Mesenchymal stem cell (in vitro differentiated cells and primary cell): ENCODE measurements around the gene AUTS2.

ENCODE experiments used
- DNase-seq: peaks from one replicate; pipeline ENCODE4 v3.0.0-alpha.2; 2013
- H2AFZ ChIP-seq: one replicate; pipeline ENCODE4 v1.6.1; 2013; ENCODE audit warnings: low read depth, mild to moderate bottlenecking, control low read depth, inconsistent platforms, low read length, moderate library complexity
- H2AK5ac ChIP-seq: 2 replicates; pipeline ENCODE4 v1.6.1; 2013; ENCODE audit warnings: low read length, moderate library complexity, mild to moderate bottlenecking, inconsistent platforms; ENCODE audit not compliant: severe bottlenecking
- H2BK120ac ChIP-seq: one replicate; pipeline ENCODE4 v1.6.1; 2013; ENCODE audit warnings: low read depth, mild to moderate bottlenecking, inconsistent platforms, low read length, moderate library complexity
- H2BK12ac ChIP-seq, 2 experiments: one replicate each; pipeline ENCODE4 v1.6.1; 2013; ENCODE audit warnings: inconsistent platforms in 2 of 2, low read length in 2 of 2, mild to moderate bottlenecking in 2 of 2, moderate library complexity in 2 of 2, control low read depth in 1 of 2
- H2BK15ac ChIP-seq: one replicate; pipeline ENCODE4 v1.6.1; 2013; ENCODE audit warnings: mild to moderate bottlenecking, low read depth, inconsistent platforms; ENCODE audit not compliant: poor library complexity, severe bottlenecking
- H2BK5ac ChIP-seq: 2 replicates; pipeline ENCODE4 v1.6.1; 2013; ENCODE audit warnings: low read depth, mild to moderate bottlenecking, low read length, control low read depth, inconsistent platforms; ENCODE audit not compliant: poor library complexity, severe bottlenecking
- H3K14ac ChIP-seq, 2 experiments: one replicate each; pipeline ENCODE4 v1.6.1; 2013; ENCODE audit warnings: inconsistent platforms in 2 of 2, low read length in 2 of 2, control low read depth in 1 of 2, mild to moderate bottlenecking in 1 of 2, moderate library complexity in 1 of 2
- H3K18ac ChIP-seq, 2 experiments: one replicate each; pipeline ENCODE4 v1.6.1; 2013; ENCODE audit warnings: inconsistent platforms in 2 of 2, low read length in 2 of 2, control low read depth in 1 of 2, low read depth in 1 of 2, mild to moderate bottlenecking in 1 of 2
- H3K23ac ChIP-seq, 2 experiments: one replicate each; pipeline ENCODE4 v1.6.1; 2013; ENCODE audit warnings: inconsistent platforms in 2 of 2, low read length in 2 of 2, mild to moderate bottlenecking in 2 of 2, moderate library complexity in 2 of 2, control low read depth in 1 of 2
- H3K27ac ChIP-seq: 2 replicates; pipeline ENCODE4 v1.5.1; 2013; ENCODE audit warnings: mild to moderate bottlenecking, moderate library complexity, low read length, control low read depth, inconsistent platforms; ENCODE audit not compliant: poor library complexity, severe bottlenecking
- H3K27me3 ChIP-seq, 2 experiments: 2 replicates each; pipeline versions ENCODE4 v1.6.1 to v1.7.0; 2013; ENCODE audit warnings: low read length in 2 of 2, mild to moderate bottlenecking in 2 of 2, moderate library complexity in 2 of 2, control low read depth in 1 of 2, inconsistent platforms in 1 of 2; ENCODE audit not compliant: control insufficient read depth in 1 of 2, insufficient read depth in 1 of 2
- H3K36me3 ChIP-seq, 2 experiments: 2 replicates each; pipeline versions ENCODE4 v1.6.1 to v1.7.0; 2013; ENCODE audit warnings: low read length in 2 of 2, control low read depth in 1 of 2, inconsistent platforms in 1 of 2, low read depth in 1 of 2, mild to moderate bottlenecking in 1 of 2; ENCODE audit not compliant: insufficient read depth in 2 of 2, control insufficient read depth in 1 of 2
- H3K4ac ChIP-seq, 2 experiments: one replicate each; pipeline ENCODE4 v1.6.1; 2013; ENCODE audit warnings: inconsistent platforms in 2 of 2, low read length in 2 of 2, mild to moderate bottlenecking in 2 of 2, moderate library complexity in 2 of 2, control low read depth in 1 of 2, low read depth in 1 of 2
- H3K4me1 ChIP-seq: 2 replicates; pipeline ENCODE4 v1.6.1; 2013; ENCODE audit warnings: low read depth, low read length, control low read depth; ENCODE audit not compliant: control insufficient read depth, insufficient read depth
- H3K4me2 ChIP-seq: 2 replicates; pipeline ENCODE4 v1.6.1; 2013; ENCODE audit warnings: low read length, mild to moderate bottlenecking, inconsistent platforms; ENCODE audit not compliant: poor library complexity, severe bottlenecking
- H3K4me3 ChIP-seq, 2 experiments: 2 replicates each; pipeline versions ENCODE4 v1.5.1 to v1.7.0; 2013; ENCODE audit warnings: low read length in 2 of 2, mild to moderate bottlenecking in 2 of 2, control low read depth in 1 of 2, low read depth in 1 of 2; ENCODE audit not compliant: insufficient read depth in 1 of 2
- H3K79me1 ChIP-seq: replicated peaks from 2 replicates; pipeline ENCODE4 v1.6.1; 2013; ENCODE audit warnings: mild to moderate bottlenecking, control low read depth, low read length, inconsistent platforms; ENCODE audit not compliant: poor library complexity, severe bottlenecking
- H3K9ac ChIP-seq: 2 replicates; pipeline ENCODE4 v1.7.0; 2013; ENCODE audit warnings: mild to moderate bottlenecking, low read length, moderate library complexity
- H3K9me3 ChIP-seq: 2 replicates; pipeline ENCODE4 v1.7.0; 2013; ENCODE audit warnings: mild to moderate bottlenecking, low read length; ENCODE audit not compliant: control insufficient read depth
- H4K8ac ChIP-seq: one replicate; pipeline ENCODE4 v1.6.1; 2013; ENCODE audit warnings: inconsistent platforms, mild to moderate bottlenecking, low read length, moderate library complexity
- H4K91ac ChIP-seq: one replicate; pipeline ENCODE4 v1.6.1; 2013; ENCODE audit warnings: mild to moderate bottlenecking, low read length, inconsistent platforms
- whole genome bisulfite sequencing: methylation state at CpG from one replicate; pipeline ENCODE4 v1.1.7; 2013; ENCODE audit warnings: mixed read lengths; 5-methylcytosine and 5-hydroxymethylcytosine counted together

AUTS2 gene

DNA sequence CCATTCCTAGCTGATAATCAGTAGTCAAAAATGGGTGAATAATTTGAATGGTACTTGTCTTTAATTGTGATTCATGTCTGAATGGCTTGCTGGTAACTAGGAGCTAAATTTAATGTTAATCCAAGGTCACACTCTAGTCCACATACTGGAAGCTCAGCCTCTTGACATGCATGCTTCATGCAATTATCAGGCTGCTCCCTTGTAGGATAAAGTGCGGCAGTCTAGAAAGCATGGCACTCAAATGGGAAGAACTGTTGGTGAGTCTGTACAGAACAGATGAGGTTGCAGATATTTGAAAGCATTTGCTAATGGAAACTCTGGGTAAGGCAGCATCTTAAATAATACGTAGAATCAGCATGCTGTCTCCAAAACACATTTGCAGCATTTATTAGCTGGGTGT, 499.4 kb downstream of the AUTS2 start:
- H2BK15ac ChIP-seq, result no peak overlapping the region
- WGBS, result 76% methylated on average over 2 of the region's 2 CpGs
- peaks cover 0 to 13% of the 10 kb centered on the region in 2 experiments for H3K27me3 ChIP-seq
- no peak overlapping the region for H3K18ac ChIP-seq
- H4K8ac ChIP-seq, result no peak overlapping the region
- H3K4ac ChIP-seq, result no peak overlapping the region
- H3K36me3 ChIP-seq, result no peaks in the 10 kb centered on the region
- H3K23ac ChIP-seq, result no peak overlapping the region
- DNase-seq, result no peak
- H2BK120ac ChIP-seq, result no peak overlapping the region
- no peak overlapping the region for H2AFZ ChIP-seq
- no peak overlapping the region for H2BK5ac ChIP-seq
- H4K91ac ChIP-seq, result no peak overlapping the region
- H3K4me3 ChIP-seq, result no peak overlapping the region
- H3K79me1 ChIP-seq, result peaks cover 4% of the 10 kb centered on the region
- no peak overlapping the region for H3K27ac ChIP-seq
- no peak overlapping the region for H3K4me2 ChIP-seq
- H3K9me3 ChIP-seq, result no peaks in the 10 kb centered on the region
- H2AK5ac ChIP-seq, result no peak overlapping the region
- no peak overlapping the region for H3K9ac ChIP-seq
- H3K4me1 ChIP-seq, result peaks cover 2% of the 10 kb centered on the region
- no peak overlapping the region for H2BK12ac ChIP-seq
- no peak overlapping the region for H3K14ac ChIP-seq

GRCh38 chr7:70098133-70098561, 499.9 kb downstream of the AUTS2 start:
- no peak overlapping the region for H4K91ac ChIP-seq
- no peak overlapping the region for H3K23ac ChIP-seq
- H3K9ac ChIP-seq, result no peak overlapping the region
- no peak overlapping the region for H2BK15ac ChIP-seq
- no peak overlapping the region for H3K4ac ChIP-seq
- H3K4me2 ChIP-seq, result no peak overlapping the region
- H3K4me1 ChIP-seq, result peaks cover 1% of the 10 kb centered on the region
- no peak overlapping the region for H4K8ac ChIP-seq
- H3K79me1 ChIP-seq, result peaks cover 4% of the 10 kb centered on the region
- WGBS, result no CpG with 5 or more reads among the region's 3 CpGs
- H3K27ac ChIP-seq, result no peak overlapping the region
- H3K18ac ChIP-seq, result no peak overlapping the region
- H3K36me3 ChIP-seq, result no peaks in the 10 kb centered on the region
- no peak overlapping the region for H2BK12ac ChIP-seq
- no peak overlapping the region for H2AK5ac ChIP-seq
- H3K27me3 ChIP-seq, result peaks cover 0 to 13% of the 10 kb centered on the region in 2 experiments
- H3K4me3 ChIP-seq, result no peak overlapping the region
- H2BK120ac ChIP-seq, result no peak overlapping the region
- no peak for DNase-seq
- no peak overlapping the region for H3K14ac ChIP-seq
- no peaks in the 10 kb centered on the region for H3K9me3 ChIP-seq
- no peak overlapping the region for H2AFZ ChIP-seq
- H2BK5ac ChIP-seq, result no peak overlapping the region

GRCh38 chr7:70098905-70099672, 500.8 kb downstream of the AUTS2 start:
- Histone ChIP-seq H2BK5ac (no peak overlapping the region), H4K8ac (no peak overlapping the region), H3K18ac (no peak overlapping the region), H4K91ac (no peak overlapping the region), H2BK12ac (no peak overlapping the region), H3K9me3 (no peaks in the 10 kb centered on the region), H3K4me1 (no peaks in the 10 kb centered on the region), H2AFZ (no peak overlapping the region), H3K27ac (no peak overlapping the region), H3K4ac (no peak overlapping the region), H3K4me2 (no peak overlapping the region), H3K79me1 (peaks cover 4% of the 10 kb centered on the region), H2BK15ac (no peak overlapping the region), H2BK120ac (no peak overlapping the region), H3K4me3 (no peak overlapping the region), H3K23ac (no peak overlapping the region), H3K27me3 (peaks cover 0 to 13% of the 10 kb centered on the region in 2 experiments), H3K36me3 (no peaks in the 10 kb centered on the region), H2AK5ac (no peak overlapping the region), H3K9ac (no peak overlapping the region), H3K14ac (no peak overlapping the region)
- 89% methylated on average over 6 of the region's 7 CpGs for WGBS
- no peak for DNase-seq

DNA sequence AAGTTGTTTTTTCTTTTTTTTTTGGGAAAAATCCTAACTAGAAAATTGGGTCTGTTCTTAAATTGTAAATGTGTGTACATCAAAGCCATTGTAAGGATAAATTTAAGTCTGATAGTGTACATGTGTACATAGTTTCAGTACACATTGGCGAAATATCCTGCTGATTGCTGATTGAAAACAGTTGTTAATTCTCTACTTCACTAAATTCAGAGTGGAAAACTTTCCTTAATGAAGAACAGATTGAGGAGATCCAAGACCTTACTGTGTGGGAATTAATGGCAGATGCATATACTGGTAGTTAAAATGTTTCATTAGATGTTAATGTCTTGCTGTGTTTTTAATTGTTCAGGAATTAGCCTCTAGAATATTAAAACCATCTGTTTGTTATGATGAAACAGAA, 506.0 kb downstream of the AUTS2 start:
- H4K8ac ChIP-seq, result no peak overlapping the region
- 100% methylated on average over 1 of the region's 1 CpG for WGBS
- no peak overlapping the region for H4K91ac ChIP-seq

More for the DNA sequence above, 506.0 kb downstream of the AUTS2 start:
- no peaks in the 10 kb centered on the region for H3K4me1 ChIP-seq
- no peak overlapping the region for H2BK120ac ChIP-seq
- H3K27ac ChIP-seq, result no peak overlapping the region
- H3K4me2 ChIP-seq, result no peak overlapping the region
- no peaks in the 10 kb centered on the region for H3K9me3 ChIP-seq
- H3K9ac ChIP-seq, result no peak overlapping the region
- H3K27me3 ChIP-seq, result no peaks in the 10 kb centered on the region
- no peak overlapping the region for H3K4ac ChIP-seq
- DNase-seq, result no peak
- H2BK5ac ChIP-seq, result no peak overlapping the region
- no peak overlapping the region for H3K23ac ChIP-seq
- no peaks in the 10 kb centered on the region for H3K36me3 ChIP-seq
- H2AFZ ChIP-seq, result no peak overlapping the region
- no peak overlapping the region for H3K14ac ChIP-seq
- no peak overlapping the region for H2BK12ac ChIP-seq
- H3K79me1 ChIP-seq, result peaks cover 2% of the 10 kb centered on the region
- no peak overlapping the region for H3K18ac ChIP-seq
- H2BK15ac ChIP-seq, result no peak overlapping the region
- H3K4me3 ChIP-seq, result no peak overlapping the region
- no peak overlapping the region for H2AK5ac ChIP-seq
